ENCODE measurements around the gene PLPP1.

The PLPP1 gene

GRCh38 chr5:55409775-55410174, 125.0 kb downstream of the PLPP1 start:
- DNase-seq (ENCODE audit: low read depth in 3 of 3, low spot score in 1 of 3): no peak

DNA sequence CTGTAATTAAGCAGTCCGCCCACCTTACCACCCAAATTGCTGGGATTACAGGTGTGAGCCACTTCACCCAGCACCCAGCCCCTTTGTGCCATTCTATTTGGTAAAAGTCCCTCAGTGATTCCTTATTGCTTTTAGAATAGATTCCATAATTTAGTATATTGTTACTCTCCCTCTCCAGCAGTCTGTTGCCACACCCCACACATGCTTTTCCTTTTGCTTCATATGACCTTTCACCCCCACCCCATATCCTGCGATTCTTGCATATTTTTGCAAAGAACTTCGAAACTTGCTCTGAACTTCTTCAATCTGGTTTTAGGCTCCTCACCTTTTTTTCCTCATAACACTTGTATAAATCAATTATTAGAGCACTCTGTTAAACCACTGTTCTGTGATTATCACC, 126.8 kb downstream of the PLPP1 start:
- DNase-seq (ENCODE audit: low read depth in 3 of 3, low spot score in 1 of 3): no peak

DNA sequence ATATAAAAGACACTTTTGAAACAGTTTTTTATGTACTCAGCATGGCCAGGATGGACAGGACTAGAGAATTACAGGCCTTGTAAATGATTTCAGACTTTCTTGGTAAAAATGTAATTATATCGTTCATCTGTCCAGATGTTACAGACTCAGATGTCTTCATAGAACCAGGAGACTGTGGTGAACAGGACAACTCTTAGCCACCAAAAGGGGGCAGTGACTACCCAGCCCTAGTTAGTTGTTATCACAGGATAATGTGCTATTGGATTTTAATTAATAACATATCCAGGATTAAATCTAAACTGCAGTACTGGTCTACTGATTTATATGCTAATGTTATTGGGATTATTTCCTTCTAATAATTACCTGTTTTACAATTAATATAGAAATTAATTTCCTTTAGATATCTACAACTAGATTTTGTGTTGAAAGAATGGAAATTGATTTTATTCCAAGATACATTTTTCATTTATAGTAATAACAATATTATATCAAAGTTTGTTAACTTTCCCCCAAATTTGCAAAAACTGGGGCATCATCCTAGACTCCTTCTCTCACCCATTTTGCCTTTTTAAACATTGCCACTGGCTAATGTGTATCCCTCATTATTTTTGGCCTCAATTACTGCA, 127.6 kb downstream of the PLPP1 start:
- DNase-seq (ENCODE audit: low read depth in 3 of 3, low spot score in 1 of 3): no peak

- no peak for DNase-seq (ENCODE audit: low read depth in 3 of 3, low spot score in 1 of 3)
Measured at GRCh38 chr5:55406292-55406691, 128.5 kb downstream of the PLPP1 start.

DNA sequence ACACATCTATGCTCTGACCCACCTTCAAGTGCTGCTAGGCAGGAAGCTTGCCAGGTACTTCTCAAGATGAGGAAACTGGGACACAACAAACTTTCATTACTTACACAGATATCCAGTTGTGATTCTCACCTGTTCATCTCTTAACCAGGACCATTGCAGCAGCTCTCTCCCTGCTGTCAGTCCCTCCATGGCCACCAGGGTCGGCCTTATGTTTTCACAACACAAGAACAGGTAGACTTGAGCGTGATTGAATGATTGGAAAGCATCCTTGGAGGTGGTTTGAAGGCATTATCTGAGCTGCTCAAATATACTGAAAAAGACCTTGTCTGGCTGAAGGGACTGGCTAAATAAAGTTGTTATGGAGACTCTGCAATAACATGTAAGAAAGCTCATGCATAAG, 132.6 kb downstream of the PLPP1 start:
- DNase-seq (ENCODE audit: low read depth in 3 of 3, low spot score in 1 of 3): no peak

DNA sequence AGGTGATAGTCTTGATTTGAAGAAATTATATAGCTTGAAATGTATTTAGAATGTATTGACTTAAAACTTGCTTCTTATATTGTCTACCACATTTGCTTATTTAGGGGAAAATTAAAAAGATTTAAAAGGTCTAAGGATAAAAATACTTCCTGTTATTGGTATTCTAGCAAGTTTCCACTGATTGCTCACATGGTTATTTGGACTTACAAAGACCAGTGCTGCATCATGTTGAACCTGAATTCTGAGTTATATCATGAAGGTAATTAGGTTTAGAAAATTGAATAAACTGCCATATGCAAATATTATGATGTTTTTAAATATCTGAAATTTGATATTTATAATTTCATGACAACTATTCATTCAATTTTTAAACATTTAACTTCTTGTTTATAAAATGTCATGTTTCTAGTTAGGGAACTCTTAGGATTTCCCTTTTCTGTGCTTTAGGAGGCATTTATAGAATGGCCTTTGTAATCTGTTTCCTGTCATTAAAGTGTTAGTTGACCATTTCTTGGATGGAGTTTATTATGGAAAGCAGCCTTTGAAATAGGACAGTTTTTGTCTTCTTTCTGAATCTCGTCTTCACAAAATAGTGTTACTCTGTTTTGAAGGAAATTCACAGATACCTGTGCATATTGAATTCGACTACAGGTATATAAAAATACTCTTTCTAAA, 141.1 kb downstream of the PLPP1 start:
- DNase-seq (ENCODE audit: low read depth in 3 of 3, low spot score in 1 of 3): no peak

GRCh38 chr5:55392669-55393068, 142.1 kb downstream of the PLPP1 start:
- no peak for DNase-seq (ENCODE audit: low read depth in 3 of 3, low spot score in 1 of 3)

GRCh38 chr5:55391707-55392106, 143.1 kb downstream of the PLPP1 start:
- no peak for DNase-seq (ENCODE audit: low read depth in 3 of 3, low spot score in 1 of 3)

- no peak for DNase-seq (ENCODE audit: low read depth in 3 of 3, low spot score in 1 of 3)
Measured at GRCh38 chr5:55387865-55388264, 146.9 kb downstream of the PLPP1 start.

GRCh38 chr5:55386356-55386755, 148.4 kb downstream of the PLPP1 start:
- no peak for DNase-seq (ENCODE audit: low read depth in 3 of 3, low spot score in 1 of 3)

DNA sequence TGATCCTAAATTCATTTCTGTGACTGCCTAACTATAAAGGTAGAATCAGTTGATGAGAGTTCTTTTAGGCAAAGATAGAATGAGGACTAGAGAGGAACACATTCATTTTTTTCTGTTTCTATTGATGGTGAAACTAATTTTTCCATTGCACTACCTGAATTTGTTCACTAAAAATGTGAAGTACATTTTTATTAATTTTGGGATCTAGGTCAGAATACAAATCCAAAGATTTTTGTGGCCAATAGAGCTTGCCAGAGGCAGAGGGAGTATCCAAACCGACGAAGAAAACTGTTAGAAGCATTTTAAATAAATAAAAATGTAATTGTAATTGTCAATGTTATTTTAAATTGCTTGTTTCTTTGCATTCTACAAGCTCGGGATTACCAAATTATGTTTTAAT, 148.9 kb downstream of the PLPP1 start:
- DNase-seq (ENCODE audit: low read depth in 3 of 3, low spot score in 1 of 3): no peak

GRCh38 chr5:55385227-55385626, 149.5 kb downstream of the PLPP1 start:
- DNase-seq (ENCODE audit: low read depth in 3 of 3, low spot score in 1 of 3): no peak

- no peak for DNase-seq (ENCODE audit: low read depth in 3 of 3, low spot score in 1 of 3)
Measured at GRCh38 chr5:55384072-55384471, 150.7 kb downstream of the PLPP1 start.

DNA sequence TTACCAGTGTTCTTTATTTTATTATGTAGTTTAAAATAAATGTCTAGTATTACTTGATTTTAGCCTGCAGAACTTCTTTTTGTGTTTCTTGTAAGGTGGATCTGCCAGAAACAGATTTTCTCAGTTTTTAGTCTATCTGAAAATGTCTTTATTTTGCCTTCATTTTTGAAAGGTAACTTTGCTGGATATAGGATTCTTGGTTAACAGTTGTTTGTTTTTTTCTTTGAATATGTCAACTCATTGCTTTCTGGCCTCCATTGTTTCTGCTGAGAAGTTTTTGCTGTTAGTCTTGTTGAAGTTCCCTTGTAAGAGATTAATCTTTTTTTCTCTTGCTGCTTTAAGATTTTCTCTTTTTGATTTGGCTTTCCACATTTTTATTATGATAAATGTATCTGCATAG, 151.5 kb downstream of the PLPP1 start:
- DNase-seq (ENCODE audit: low read depth in 3 of 3, low spot score in 1 of 3): no peak

DNA sequence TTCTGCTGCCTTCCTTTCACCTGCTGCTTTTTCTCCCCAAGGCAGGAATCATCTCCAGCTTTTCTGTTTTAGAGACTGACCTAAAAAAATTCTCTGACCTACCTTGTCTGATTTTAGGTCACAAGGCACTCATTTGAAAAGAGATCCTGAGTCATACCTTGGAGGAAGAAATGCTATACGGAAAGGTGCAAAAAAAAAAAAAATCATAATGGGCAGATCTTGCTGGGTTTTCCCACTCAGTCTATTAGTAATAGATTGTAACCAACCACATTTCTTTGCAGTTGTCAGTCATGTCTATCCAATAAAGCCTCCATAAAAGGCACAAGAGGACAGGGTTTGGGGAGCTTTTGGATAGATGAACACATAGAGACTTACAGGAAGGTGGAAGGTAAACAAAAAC, 157.0 kb downstream of the PLPP1 start:
- DNase-seq (ENCODE audit: low read depth in 3 of 3, low spot score in 1 of 3): no peak

Data from stimulated activated CD4-positive, alpha-beta T cell treated with anti-CD3 and anti-CD28 coated beads, TNF-alpha, amount 100 ng/mL, for 1 hour (primary cell).